K562 (cell line): ENCODE results near the gene NKIRAS1. TPM values are rescaled to one million over a fixed set of nuclear protein-coding genes. Genes with fewer than 3 reads are reported as not detected.

Source experiments
- ARHGAP35 ChIP-seq: fragments of 450-650 bp; IDR thresholded peaks from 2 replicates; pipeline ENCODE4 v1.6.1; 2018; ENCODE audit not compliant: partially characterized antibody
- CTBP1 ChIP-seq: fragments of 450-650 bp; IDR thresholded peaks from 2 replicates; pipeline ENCODE4 v1.6.1; 2016; ENCODE audit warnings: borderline replicate concordance
- HDGF ChIP-seq: fragments of 450-650 bp; IDR thresholded peaks from 2 replicates; pipeline ENCODE4 v1.6.1; 2016
- NFIC ChIP-seq: fragments of 450-650 bp; IDR thresholded peaks from 2 replicates; pipeline ENCODE4 v1.6.1; 2017; ENCODE audit warnings: mild to moderate bottlenecking, inconsistent platforms
- NR2C2 ChIP-seq, 2 experiments: fragments of 200-800 bp in 1 of 2; sonication (Bioruptor generic) in 1 of 2; sonication (generic) in 1 of 2; formaldehyde crosslinking in 1 of 2; IDR thresholded peaks; 2 replicates each; pipeline versions ENCODE4 v1.6.1 to v1.8.0; 2016 to 2022; ENCODE audit warnings: mild to moderate bottlenecking in 1 of 2, missing compliant biosample characterization in 1 of 2, missing genetic modification characterization in 1 of 2, missing genetic modification reagents in 1 of 2
- RBM22 ChIP-seq: fragments of 200-400 bp; formaldehyde crosslinking; IDR thresholded peaks from 2 replicates; pipeline ENCODE4 v1.6.1; 2018; ENCODE audit warnings: low read length, low read depth; ENCODE audit not compliant: poor library complexity, severe bottlenecking
- RNF2 ChIP-seq: sonication (generic); IDR thresholded peaks from 2 replicates; pipeline ENCODE4 v1.6.1; 2016
- polyA plus RNA-seq, 8 experiments: library from polyadenylated mRNA; depleted of rRNA in 4 of 8; stranded (reverse) in 5 of 8; unstranded in 3 of 8; fragments of >200 nt; fragmentation: Nextera tagmentation in 2 of 8; fragmentation: Illumina TruSeq in 1 of 8; extraction: Ambion mirVana in 2 of 8; extraction: Trizol in 1 of 8; gene quantifications; 2 replicates each; pipeline versions ENCODE4 v1.2.1 to v1.2.3, GENCODE V29; 2011 to 2014; ENCODE audit warnings: inconsistent platforms in 1 of 8, missing spikeins in 1 of 8
- total RNA-seq, 7 experiments: library from RNA; depleted of rRNA in 6 of 7; stranded (reverse); fragments of >200 nt in 6 of 7; fragmentation: Illumina TruSeq in 2 of 7; extraction: Trizol in 2 of 7; gene quantifications; 2 replicates each; pipeline versions ENCODE4 v1.2.1 to v1.2.3, GENCODE V29; 2011 to 2021; ENCODE audit warnings: low replicate concordance in 1 of 7
- TF ChIP-seq, protein P1 (sequence below), 2 experiments: fragments of 450-650 bp; formaldehyde crosslinking in 1 of 2; IDR thresholded peaks; 2 replicates each; pipeline versions ENCODE4 v1.4.0 to v1.6.1; 2014 to 2020; ENCODE audit warnings: mild to moderate bottlenecking in 2 of 2, borderline replicate concordance in 1 of 2, low read depth in 1 of 2
- TF ChIP-seq, protein P2 (sequence below): fragments of 450-650 bp; IDR thresholded peaks from one replicate; pipeline ENCODE4 v1.6.1; 2018; ENCODE audit warnings: mild to moderate bottlenecking, moderate library complexity; ENCODE audit not compliant: partially characterized antibody
- TF ChIP-seq, protein P3 (sequence below), 2 experiments: IDR thresholded peaks; 2 replicates each; pipeline ENCODE4 v1.6.1; 2012; ENCODE audit warnings: improper control_type of control experiment in 2 of 2, low read depth in 2 of 2, low read length in 2 of 2, borderline replicate concordance in 1 of 2
- TF ChIP-seq, protein P4 (sequence below): fragments of 250-450 bp; sonication (Bioruptor Pico); IDR thresholded peaks from 2 replicates; pipeline ENCODE4 v1.8.0; 2021; ENCODE audit warnings: mild to moderate bottlenecking, moderate library complexity

Gene NKIRAS1
- total and polyA plus RNA-seq, 9 of the 15 experiments (the other 6 are each of a cell fraction or from before 2014, with no cell fraction given) = 5.1 to 10.3 (median 6.3) TPM

DNA sequence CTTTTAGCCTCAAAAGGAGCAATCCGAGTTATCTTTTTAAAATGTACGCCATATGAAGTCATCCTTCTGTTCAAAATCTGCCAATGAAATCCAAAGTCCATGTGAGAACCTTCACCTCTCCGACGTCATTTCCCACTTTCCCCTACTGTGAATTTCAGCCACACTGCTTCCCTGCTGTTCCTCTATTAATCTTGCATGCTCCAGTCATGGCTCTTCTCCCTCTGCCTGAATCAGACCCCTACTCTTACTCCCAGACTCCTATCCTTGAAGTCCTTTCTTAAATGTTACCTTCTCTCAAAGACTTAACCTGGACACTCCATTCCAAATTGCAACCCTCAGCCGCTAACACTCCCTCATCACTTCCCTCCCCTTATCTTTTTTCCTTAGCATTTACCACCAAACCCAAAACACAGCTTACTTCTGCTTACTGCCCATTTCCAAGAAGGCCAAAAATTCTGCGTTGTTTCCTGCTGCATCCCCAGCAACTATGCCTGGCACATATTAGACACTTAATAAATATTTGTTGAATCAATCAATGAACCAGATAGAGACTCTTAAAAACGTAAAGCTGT, 1.2 kb downstream of the NKIRAS1 start (continued):
- TF ChIP-seq, protein P1, sequence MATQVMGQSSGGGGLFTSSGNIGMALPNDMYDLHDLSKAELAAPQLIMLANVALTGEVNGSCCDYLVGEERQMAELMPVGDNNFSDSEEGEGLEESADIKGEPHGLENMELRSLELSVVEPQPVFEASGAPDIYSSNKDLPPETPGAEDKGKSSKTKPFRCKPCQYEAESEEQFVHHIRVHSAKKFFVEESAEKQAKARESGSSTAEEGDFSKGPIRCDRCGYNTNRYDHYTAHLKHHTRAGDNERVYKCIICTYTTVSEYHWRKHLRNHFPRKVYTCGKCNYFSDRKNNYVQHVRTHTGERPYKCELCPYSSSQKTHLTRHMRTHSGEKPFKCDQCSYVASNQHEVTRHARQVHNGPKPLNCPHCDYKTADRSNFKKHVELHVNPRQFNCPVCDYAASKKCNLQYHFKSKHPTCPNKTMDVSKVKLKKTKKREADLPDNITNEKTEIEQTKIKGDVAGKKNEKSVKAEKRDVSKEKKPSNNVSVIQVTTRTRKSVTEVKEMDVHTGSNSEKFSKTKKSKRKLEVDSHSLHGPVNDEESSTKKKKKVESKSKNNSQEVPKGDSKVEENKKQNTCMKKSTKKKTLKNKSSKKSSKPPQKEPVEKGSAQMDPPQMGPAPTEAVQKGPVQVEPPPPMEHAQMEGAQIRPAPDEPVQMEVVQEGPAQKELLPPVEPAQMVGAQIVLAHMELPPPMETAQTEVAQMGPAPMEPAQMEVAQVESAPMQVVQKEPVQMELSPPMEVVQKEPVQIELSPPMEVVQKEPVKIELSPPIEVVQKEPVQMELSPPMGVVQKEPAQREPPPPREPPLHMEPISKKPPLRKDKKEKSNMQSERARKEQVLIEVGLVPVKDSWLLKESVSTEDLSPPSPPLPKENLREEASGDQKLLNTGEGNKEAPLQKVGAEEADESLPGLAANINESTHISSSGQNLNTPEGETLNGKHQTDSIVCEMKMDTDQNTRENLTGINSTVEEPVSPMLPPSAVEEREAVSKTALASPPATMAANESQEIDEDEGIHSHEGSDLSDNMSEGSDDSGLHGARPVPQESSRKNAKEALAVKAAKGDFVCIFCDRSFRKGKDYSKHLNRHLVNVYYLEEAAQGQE (IDR thresholded peaks at IDR 0.05; ENCODE audit: borderline replicate concordance) = no peak
- TF ChIP-seq, protein P1 (CRISPR knock-in tag; IDR thresholded peaks at IDR 0.05; ENCODE audit: low read depth) = no peak
- TF ChIP-seq, protein P2, sequence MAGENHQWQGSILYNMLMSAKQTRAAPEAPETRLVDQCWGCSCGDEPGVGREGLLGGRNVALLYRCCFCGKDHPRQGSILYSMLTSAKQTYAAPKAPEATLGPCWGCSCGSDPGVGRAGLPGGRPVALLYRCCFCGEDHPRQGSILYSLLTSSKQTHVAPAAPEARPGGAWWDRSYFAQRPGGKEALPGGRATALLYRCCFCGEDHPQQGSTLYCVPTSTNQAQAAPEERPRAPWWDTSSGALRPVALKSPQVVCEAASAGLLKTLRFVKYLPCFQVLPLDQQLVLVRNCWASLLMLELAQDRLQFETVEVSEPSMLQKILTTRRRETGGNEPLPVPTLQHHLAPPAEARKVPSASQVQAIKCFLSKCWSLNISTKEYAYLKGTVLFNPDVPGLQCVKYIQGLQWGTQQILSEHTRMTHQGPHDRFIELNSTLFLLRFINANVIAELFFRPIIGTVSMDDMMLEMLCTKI = no peak
- TF ChIP-seq RBM22 (no peak), ARHGAP35 (peak; percentile 67), NFIC (0 out of 2 replicates have a peak, but pooled peaks have one; percentile 7), HDGF (peak; percentile 85; the same call in 1 of the 2 replicates), RNF2 (no peak), NR2C2 (CRISPR knock-in tag; IDR thresholded peaks at IDR 0.05) (no peak), NR2C2 (tag; IDR thresholded peaks at IDR 0.05) (peak; percentile 70), CTBP1 (peak; percentile 59)
- TF ChIP-seq, protein P3, sequence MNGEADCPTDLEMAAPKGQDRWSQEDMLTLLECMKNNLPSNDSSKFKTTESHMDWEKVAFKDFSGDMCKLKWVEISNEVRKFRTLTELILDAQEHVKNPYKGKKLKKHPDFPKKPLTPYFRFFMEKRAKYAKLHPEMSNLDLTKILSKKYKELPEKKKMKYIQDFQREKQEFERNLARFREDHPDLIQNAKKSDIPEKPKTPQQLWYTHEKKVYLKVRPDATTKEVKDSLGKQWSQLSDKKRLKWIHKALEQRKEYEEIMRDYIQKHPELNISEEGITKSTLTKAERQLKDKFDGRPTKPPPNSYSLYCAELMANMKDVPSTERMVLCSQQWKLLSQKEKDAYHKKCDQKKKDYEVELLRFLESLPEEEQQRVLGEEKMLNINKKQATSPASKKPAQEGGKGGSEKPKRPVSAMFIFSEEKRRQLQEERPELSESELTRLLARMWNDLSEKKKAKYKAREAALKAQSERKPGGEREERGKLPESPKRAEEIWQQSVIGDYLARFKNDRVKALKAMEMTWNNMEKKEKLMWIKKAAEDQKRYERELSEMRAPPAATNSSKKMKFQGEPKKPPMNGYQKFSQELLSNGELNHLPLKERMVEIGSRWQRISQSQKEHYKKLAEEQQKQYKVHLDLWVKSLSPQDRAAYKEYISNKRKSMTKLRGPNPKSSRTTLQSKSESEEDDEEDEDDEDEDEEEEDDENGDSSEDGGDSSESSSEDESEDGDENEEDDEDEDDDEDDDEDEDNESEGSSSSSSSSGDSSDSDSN (IDR thresholded peaks at IDR 0.05; ENCODE audit: borderline replicate concordance in 1 of 2, low read depth in 2 of 2, low read length in 2 of 2) = no peak
- TF ChIP-seq, protein P4, sequence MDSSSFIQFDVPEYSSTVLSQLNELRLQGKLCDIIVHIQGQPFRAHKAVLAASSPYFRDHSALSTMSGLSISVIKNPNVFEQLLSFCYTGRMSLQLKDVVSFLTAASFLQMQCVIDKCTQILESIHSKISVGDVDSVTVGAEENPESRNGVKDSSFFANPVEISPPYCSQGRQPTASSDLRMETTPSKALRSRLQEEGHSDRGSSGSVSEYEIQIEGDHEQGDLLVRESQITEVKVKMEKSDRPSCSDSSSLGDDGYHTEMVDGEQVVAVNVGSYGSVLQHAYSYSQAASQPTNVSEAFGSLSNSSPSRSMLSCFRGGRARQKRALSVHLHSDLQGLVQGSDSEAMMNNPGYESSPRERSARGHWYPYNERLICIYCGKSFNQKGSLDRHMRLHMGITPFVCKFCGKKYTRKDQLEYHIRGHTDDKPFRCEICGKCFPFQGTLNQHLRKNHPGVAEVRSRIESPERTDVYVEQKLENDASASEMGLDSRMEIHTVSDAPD (CRISPR knock-in tag) = no peak
